Stimulated activated CD4-positive, alpha-beta T cell treated with anti-CD3 and anti-CD28 coated beads, TNF-alpha, amount 100 ng/mL, for 48 hours (primary cell): Measurements from ENCODE around the gene SYTL3.
"Not testable (repeated sequence)": the region's sequence is repeated elsewhere in the genome, so short reads cannot be mapped to it uniquely, and the experiment has no call there.

Source experiments
- DNase-seq, 3 donors: peaks; one replicate each; pipeline ENCODE4 v3.0.0-alpha.2; 2020; ENCODE audit warnings: low read depth in 3 of 3

Gene SYTL3

DNA sequence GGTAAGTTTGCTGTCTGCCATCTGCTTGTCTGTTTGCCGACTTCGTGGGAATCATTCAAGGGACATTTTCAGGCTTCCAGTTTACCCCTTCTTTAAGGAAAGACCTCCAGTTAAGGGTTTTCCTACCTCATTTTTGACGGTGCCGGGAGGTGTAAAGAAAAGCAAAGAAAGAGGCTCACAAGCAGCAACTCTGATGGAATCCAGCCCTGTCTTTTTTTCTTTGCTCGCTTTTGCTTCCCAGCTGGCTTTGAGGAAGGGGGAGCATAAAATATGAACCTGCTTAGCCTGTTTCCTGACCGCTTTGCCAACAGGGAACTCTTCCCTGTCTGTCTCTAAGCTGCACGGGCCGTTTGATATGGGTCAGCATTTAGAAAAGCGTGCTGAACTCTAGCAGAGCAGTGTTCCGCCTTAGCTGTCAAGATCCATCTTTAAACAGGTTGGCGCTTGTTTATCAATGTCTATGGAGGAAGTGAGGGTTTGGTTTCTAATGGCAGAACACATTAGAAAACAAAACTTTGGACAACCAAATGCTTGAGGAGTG lies 13.8 kb downstream of the SYTL3 start:
- no peak for DNase-seq

DNA sequence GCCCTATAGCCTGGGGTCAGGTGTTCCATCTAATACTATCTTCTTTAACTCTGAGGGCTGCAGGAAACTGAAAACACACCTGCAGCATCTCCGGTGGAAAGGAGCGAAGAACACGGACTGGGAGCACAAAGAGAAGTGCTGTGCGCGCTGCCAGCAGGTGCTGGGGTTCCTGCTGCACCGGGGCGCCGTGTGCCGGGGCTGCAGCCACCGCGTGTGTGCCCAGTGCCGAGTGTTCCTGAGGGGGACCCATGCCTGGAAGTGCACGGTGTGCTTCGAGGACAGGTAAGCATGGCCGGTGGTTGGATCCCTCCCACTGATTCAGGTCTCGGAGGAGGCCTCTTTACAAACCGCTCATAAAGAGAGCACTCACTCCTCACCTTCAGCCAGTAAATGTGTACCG lies 15.5 kb downstream of the SYTL3 start:
- DNase-seq, result no peak

DNA sequence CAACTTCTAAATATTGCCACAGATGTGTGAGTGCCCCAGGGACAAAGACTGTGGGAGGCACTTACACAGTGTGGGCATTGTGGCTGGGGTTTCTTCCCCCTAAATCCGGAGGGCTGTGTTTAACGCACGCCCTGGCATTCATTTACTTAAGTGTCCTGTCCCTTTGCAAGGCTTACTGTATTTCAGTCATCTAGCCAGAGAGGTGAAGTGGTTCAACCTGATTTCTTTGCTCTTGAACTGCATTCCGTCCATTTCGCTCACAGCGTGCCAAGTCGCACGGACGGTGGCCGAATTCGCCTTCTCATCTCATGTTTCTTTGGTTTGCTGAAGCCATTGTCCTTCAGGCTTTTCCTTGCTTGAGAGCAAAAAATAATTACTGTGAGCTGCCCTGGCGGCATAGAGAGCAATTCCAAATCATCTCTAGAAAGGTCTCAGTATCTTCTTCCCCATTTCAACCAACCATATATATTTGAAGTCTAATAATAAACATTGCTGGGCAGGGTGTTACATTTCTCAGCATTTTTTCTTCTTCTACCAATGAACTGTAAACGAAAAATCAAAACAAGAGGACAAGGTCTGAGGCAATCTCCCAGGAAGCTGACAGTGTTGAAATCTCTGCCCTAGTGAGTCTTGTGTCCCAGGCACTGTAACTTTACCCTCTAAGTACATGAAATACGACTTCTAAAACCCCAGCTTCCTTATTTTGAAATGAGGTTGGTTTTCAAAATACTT lies 16.9 kb downstream of the SYTL3 start:
- no peak for DNase-seq

DNA sequence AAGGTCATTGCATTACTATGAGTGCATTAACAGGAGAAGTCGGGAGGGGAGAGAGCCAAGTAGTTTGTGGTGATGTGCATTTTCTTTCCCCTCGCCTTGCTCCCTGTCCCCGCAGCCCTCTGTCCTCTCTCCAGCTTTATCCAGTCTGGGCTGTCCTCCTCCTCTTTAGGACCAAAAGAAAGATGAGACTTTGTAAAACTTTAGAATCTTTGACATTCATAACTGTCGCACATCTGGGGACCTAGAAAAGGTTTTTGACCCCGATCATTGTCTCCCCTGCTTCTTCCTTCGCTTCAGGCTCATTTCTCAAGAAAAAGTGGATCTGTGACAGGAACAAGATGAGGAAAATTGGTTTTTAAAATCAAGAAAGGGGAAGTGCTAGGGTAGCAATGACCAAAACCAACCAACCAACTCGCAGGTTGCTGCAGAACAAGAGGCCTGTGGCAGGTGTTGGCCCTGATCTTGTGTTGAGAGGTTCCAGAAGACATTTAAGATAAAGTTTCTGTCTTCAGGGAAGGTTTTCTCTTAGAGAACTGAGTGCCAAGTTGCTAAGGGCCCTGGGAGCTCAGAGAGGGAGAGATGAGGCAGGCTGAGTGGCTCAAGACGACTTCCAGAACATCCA lies 17.6 kb downstream of the SYTL3 start:
- DNase-seq, result no peak

DNA sequence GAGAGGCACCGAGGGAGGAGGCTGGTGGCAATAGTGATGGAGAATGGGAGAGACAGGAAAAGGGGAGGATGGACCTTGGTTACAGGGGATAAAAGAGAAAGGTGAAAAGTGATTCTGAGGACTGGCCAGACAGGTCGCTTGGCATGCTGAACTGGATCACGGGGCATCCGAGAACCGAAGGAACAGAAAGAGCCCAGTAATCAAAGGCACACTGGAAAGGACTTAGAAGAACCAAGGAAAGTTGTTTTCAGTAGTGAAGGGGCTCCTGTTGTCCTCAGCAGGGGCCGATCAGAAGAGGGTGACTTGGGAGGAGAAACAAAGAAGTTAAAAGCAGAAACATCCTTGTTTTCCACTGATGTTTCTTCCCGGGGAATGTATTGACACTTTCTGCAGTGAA lies 18.9 kb downstream of the SYTL3 start:
- no peak for DNase-seq

DNA sequence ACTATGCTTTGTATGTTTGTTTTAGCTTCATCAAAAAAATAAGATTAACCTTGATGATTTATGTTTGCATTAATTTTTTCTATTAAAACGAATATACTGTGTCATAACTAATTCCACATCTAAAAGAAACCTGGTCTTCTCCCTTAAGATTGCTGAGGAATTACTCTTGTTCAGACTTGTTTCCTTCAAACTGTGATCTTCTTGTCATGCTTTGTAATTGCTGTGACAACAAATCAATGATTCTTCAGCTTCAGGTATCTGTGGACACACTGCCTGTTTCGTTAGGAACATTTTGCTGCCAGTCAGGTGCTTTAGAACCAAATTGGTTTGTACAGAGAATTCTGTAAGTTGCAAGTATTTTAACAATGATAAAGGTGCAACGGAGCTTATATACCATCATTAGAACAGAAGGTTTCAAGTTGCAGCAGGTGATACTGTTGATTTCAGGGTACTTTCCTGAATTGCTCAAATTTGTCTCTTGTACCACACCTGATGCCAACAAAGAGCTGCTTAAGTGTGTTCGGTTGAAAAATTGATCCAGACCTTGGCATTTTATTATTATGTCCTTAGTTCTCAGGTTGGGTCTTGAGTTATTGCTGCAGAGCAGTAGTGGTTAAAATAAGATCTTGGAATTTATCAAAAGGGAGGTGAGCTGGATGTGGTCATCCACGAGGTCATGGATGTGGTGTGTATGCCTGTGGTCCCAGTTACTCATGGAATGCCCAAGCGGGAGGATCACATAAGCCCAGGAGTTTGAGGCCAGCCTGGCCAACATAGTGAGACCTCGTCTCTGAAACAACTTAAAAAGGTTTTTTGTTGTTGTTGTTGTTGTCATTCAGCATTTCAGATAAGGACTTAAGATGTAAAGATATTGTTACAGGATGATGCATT lies 19.5 kb downstream of the SYTL3 start:
- no peak for DNase-seq

DNA sequence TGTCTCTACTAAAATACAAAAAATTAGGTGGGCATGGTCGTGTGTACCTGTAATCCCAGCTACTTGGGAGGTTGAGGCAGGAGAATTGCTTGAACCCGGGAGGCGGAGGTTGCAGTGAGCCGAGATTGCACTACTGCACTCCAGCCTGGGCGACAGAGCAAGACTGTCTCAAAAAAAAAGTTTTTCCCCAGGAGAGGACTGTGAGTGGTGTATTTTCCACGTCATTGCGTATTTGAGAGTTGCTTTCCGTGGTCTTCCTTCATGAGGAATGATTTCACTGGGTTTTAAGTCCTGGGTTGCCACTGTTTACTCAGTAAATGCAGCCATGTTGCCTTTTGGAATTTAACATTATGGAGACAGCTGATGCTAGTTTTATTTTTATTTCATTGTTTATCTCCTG lies 22.3 kb downstream of the SYTL3 start:
- DNase-seq, result not testable (repeated sequence)

DNA sequence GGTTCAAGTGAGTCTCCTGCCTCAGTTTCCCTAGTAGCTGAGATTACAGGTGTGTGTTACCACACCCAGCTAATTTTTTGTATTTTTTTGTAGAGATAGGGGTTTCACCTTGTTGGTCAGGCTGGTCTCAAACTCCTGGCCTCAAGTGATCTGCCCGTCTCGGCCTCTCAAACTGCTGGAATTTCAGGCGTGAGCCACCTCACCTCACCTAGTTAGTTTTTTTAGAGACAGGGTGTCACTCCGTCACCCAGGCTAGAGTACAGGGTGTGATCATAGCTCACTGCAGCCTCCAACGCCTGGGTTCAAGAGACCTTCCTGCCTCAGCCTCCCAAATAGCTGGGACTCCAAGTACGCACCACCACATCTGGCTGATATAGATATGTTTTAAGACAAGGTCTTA lies 22.9 kb downstream of the SYTL3 start:
- no peak for DNase-seq

DNA sequence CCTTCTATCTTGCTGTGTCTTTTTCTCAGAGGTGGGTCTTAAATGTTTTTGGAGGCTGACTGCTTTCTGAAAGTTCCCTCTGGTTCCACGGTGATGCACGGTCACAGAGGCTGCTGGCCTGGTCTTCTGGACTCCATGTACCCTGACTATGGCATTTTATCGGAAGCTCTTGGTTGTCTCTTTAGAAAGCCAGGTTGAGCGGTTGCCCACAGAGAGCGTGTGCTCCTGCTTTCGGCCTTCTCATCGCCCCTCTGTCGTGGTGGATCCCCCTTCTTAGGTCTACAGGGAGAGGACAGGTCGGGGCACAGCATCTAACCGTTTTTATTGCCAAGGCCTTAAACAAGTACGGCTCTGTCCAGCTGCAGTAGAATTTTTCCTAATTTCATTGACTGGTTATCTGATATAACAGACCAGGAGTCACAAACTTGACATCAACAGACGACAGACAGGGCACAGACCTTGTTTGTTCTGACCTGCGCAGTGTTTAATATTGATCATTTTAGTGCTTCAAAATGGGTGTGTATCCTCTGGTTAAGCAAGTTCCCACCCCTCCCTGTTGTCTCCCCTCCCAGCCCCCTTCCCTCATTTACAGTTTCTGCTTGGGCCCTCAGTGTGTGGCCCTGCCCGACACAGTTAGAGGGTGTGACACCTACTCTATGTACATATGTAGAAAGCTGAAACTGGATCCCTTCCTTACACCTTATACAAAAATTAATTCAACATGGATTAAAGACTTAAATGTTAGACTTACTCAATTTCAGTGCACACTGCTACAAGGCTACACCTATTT lies 24.7 kb downstream of the SYTL3 start:
- no peak for DNase-seq

DNA sequence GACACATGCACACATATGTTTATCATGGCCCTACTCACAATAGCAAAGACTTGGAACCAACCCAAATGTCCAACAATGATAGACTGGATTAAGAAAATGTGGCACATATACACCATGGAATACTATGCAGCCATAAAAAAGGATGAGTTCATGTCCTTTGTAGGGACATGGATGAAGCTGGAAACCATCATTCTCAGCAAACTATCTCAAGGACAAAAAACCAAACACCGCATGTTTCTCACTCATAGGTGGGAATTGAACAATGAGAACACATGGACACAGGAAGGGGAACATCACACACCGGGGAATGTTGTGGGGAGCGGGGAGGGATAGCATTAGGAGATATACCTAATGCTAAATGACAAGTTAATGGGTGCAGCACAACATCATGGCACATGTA lies 27.2 kb downstream of the SYTL3 start:
- not testable (repeated sequence) for DNase-seq

DNA sequence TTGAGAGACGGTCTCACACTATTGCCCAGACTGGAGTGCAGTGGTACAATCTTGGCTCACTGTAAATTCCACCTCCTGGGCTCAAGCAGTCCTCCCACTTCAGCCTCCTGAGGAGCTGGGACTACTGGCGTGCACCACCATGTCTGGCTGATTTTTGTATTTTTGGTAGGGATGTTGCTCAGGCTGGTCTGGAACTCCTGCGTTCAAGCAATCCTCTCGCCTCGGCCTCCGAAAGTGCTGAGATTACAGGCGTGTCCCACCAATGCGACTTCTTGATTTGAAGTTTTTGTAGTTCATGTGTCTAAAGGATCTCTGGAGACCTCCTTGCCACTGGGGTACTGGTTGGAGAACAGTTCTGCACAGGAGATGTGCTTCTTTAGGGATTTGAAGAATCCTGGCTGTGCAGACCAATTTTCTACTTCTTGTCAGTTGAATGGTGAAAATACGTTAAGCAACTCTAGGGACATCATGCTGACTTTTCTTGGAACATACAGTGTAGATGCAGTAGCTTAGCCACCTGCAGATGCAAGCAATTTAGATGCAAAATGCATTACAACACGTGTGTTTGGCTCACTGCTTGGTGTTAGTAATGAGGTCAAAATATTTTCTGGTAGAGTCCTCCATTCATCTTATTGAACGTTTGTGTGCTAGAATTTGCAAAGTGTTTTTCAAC lies 28.2 kb downstream of the SYTL3 start:
- DNase-seq, result no peak

DNA sequence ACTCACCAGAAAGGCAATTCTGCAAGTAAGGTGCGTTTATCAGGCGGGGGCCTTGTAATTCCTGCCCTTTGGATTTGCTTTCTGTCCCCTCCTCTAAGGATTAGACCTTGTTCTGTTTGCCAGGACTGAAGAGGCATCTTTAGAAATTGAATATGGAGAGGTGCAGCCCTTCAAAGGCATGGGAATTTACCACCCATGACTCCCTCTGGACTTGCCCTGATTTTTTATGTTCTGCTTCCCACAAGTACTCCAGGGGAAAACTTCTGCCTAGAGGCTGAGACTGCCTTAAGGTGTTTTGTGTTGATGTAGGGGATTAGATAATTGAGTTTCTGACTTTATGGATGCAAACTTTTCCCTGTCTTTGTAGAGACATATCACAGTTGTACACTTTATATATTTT lies 30.2 kb downstream of the SYTL3 start:
- no peak for DNase-seq

DNA sequence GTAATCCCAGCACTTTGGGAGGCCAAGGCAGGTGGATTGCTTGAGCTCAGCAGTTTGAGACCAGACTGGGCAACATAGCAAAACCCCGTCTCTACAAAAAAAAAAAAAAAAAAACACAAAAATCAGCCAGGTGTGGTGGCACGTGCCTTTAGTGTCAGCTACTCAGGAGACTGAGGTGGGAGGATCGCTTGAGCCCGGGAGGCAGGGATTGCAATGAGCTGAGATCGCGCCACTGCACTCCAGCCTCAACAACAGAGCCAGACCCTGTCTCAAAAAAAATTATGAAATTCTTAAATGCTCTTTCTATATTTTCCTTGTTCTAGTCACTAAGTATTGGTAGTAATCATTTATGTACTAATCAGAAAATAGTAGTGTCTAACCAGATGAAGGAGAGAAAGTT lies 30.6 kb downstream of the SYTL3 start:
- no peak for DNase-seq

DNA sequence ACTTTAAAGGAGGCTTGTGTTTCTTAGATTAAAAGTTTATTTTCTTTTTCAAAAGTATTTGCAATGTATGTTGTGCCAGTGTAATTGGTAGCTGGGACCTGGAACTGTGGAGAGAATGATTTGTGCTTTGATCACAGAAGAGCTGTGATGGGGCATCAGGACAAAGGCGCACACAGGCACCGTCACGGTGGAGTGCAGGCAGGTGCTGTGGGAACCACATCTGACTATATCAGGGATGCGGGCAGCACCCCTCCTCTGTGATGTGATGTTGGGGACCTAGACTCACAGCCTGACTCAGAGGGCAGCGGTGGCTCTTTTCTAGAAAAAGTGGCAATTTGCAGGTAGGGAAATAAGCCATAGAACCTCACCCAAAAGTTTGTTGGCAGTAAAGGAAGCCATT lies 34.5 kb downstream of the SYTL3 start:
- no peak for DNase-seq

DNA sequence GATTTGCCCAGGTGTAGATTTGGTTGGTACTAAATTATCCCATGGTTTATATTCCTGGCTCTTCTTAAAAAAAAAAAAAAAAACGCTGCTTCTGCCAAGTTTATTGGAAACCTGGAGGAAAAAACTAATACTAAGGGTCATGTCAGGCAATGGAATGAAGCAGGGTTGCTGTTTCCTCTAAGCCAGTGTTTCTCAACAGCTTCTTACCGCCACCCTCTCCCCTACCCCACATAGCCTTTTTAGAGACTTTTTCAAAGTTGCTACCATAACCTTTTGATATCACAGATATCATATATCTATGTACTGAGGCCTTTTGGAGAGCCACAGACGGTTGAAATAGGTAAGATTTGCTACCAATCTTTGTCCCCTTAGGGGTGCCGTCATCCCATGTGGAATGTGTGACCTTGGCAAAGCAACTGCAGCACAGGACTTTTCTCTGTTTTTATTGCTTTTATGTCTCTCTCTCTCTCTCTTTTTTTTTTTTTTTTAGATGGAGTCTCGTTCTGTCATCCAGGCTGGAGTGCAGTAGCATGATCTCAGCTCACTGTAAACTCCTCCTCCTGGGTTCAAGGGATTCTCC lies 35.0 kb downstream of the SYTL3 start:
- no peak for DNase-seq

DNA sequence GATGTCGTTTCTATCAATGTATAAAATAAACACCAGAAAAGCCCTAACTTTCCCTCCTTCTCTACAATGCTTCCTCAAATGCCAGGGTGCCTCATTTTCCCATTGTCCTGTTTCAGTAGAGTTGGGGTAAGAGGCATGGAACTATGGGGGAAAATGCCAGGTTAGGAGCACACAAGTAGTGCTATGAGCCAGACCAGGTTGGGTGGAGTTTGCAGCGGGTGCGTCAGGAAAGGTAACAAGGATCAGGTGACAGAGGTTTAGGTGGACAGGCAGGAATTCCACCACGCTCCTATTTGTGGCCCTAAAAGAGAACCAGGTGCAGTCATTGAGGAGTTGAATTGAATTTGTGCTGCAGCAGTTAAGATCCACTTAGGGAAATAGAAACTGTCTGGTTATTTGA lies 36.5 kb downstream of the SYTL3 start:
- no peak for DNase-seq

DNA sequence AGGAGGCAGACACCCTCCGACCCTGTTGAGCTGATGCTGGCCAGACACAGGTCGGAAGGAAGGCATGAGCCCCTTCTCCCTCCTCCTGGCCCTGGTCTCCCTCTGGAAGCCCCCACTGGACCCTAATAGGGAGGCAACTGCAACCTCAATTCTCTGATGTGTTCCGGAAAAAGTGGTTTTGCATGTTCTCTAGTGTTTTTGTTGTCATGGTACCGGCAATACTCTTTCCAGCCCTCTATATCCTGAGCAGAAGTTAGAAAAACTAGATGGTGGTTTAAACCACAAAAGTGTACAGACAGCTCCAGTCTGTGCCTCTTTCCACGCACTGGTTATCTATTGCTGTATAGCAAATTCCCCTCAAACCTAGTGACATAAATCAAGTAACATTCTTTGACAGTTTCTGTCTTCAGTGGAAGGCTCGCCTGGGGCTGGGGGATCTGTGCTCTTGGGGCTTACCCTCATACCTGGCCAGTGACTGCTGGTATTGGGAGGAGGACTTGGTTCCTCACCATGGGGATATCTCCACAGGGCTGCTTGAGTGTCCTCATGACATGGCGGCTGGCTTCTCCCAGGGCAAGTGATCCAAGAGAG lies 37.0 kb downstream of the SYTL3 start:
- DNase-seq, result no peak

DNA sequence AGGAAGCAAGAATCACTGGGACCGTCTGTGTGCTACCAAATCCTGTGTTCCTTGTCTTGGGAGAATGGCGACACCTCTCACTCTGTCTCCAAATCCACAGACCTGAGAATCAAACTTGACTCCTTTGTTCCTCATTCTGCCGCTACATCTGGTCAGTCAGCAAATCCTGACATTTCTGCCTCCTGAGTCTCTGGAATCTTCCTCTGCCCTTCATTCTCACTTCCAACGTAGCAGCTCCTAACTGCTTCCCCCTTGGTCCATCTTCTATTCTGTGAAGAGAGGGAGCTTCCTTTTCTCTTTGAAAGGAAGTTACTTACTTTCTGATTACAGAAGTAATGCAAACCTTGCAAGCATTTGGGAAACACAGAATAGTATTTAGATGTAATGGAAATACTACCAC lies 37.7 kb downstream of the SYTL3 start:
- no peak for DNase-seq

DNA sequence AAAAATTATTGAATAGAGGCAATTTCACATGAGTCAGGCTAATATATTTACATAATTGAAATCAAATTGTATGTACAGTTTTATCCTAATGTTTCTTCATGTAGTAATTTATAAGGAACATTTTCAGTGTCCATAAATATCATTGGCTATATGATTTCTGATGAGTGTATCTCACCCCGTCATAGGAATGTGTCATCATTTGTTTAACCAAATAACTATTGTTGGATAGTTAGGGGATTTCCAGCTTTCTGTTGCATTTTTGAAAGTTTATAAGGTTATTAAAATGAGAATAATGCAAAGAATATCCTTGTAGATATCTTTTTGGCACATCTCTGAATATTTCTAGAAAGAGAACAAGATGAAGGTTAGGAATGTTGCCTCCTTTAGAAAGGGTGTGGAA lies 39.0 kb downstream of the SYTL3 start:
- no peak for DNase-seq

DNA sequence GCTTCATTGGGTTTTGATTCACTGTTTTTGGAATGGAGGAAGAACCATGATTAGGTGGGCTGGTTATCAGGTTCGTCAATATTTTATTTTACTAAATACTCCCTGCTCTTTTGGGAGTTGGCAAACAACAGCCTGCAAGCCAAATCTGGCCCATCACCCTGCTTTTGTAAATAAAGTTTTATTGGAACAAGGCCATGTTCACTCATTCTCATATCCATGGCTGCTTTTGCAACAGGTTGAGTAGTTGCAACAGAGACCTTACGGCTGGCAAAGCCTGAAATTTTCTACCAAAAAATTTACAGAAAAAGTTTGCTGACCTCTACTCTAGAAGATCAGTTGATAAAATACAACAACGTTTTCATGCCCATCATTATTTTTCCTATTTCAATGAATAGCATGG lies 45.1 kb downstream of the SYTL3 start:
- DNase-seq, result no peak
